ENCODE measurements around the gene TRIM8. TPM values are rescaled to one million over a fixed set of nuclear protein-coding genes. Genes with fewer than 3 reads are reported as not detected.

Gene TRIM8
- total RNA-seq, 1 donor from 2014 or later: 48.2 TPM

- no peak for DNase-seq
- H3K27me3 Mint-ChIP-seq: no peaks in the 10 kb centered on the region
- H3K27ac Mint-ChIP-seq: no peak overlapping the region
Measured at GRCh38 chr10:102597131-102597991, 46.9 kb upstream of the TRIM8 start.

DNA sequence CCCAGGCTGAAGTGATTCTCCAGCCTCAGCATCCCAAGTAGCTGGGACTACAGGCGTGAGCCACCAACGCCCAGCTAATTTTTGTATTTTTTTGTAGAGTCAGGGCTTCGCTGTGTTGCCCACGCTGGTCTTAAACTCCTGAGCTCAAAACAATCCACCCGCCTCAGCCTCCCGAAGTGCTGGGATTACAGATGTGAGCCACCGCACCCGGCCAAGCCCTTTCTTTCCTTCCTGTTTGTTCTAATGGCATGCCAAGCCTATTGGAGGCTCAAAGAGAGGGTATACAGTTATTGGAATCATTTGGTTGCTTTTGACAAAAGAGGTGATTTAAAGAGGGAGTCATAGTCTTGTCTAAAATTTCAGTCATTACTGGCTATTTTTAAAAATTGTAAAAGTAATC lies 46.0 kb upstream of the TRIM8 start:
- no peak overlapping the region for H3K4me3 Mint-ChIP-seq
- peaks cover 48% of the 10 kb centered on the region for H3K36me3 Mint-ChIP-seq (ENCODE audit: low read depth)
- no peaks in the 10 kb centered on the region for H3K9me3 Mint-ChIP-seq
- no peak overlapping the region for H3K27ac Mint-ChIP-seq
- ChIA-PET POLR2A (no interaction called here), CTCF (interaction anchor here (1.0 kb wide), 1 partner anchor 369 kb away, joined by 3 read pairs; no protein-coding TSS in a partner anchor)
- intact Hi-C loops (cut with micrococcal nuclease): no loop called here
- ATAC-seq (ENCODE audit: low read depth): no peak
- no peak for TF ChIP-seq CTCF (IDR thresholded peaks at IDR 0.05)
- DNase-seq: no peak
- H3K4me1 Mint-ChIP-seq: no peaks in the 10 kb centered on the region
- H3K27me3 Mint-ChIP-seq: no peaks in the 10 kb centered on the region

More at GRCh38 chr10:102597131-102597991, 46.9 kb upstream of the TRIM8 start:
- Mint-ChIP-seq H3K36me3 (ENCODE audit: low read depth) (peaks cover 43% of the 10 kb centered on the region), H3K4me3 (no peak overlapping the region), H3K9me3 (no peaks in the 10 kb centered on the region), H3K4me1 (no peaks in the 10 kb centered on the region)
- POLR2A ChIA-PET: no interaction called here
- intact Hi-C loops (cut with micrococcal nuclease): no loop called here
- no peak for ATAC-seq (ENCODE audit: low read depth)
- CTCF ChIA-PET: interaction anchor here (1.0 to 5.0 kb wide), 4 partner anchors 14 to 428 kb away, joined by 3 to 21 read pairs (median 10); no protein-coding TSS in a partner anchor
- TF ChIP-seq CTCF (IDR thresholded peaks at IDR 0.05): no peak

GRCh38 chr10:102599565-102600327 lies 44.5 kb upstream of the TRIM8 start:
- peaks cover 53% of the 10 kb centered on the region for H3K36me3 Mint-ChIP-seq (ENCODE audit: low read depth)
- no peaks in the 10 kb centered on the region for H3K9me3 Mint-ChIP-seq
- H3K4me3 Mint-ChIP-seq: no peak overlapping the region
- H3K4me1 Mint-ChIP-seq: no peaks in the 10 kb centered on the region
- DNase-seq: no peak
- ChIA-PET POLR2A (no interaction called here), CTCF (no interaction called here)
- no peaks in the 10 kb centered on the region for H3K27me3 Mint-ChIP-seq
- intact Hi-C loops (cut with micrococcal nuclease): no loop called here
- ATAC-seq (ENCODE audit: low read depth): no peak
- no peak for TF ChIP-seq CTCF (IDR thresholded peaks at IDR 0.05)
- no peak overlapping the region for H3K27ac Mint-ChIP-seq

DNA sequence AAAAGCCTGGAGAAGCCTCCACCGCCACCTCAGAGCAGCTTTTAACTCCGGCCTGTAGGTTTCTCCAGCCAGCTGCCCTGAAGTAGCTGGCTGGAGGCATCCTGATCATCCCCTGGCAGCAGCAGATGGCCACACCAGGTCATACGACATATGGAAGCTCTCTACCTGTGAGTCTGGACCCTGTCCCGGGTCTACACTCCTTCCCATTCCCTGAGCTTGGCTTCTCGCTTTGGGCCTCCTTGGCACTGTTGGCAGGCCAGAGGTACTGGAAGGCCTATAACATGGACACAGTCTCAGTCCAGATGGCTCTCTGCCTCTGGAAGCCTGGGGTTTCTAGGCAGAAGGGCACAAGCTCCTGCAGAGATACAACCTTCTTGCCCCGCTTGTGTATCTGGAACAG lies 43.5 kb upstream of the TRIM8 start:
- Mint-ChIP-seq H3K36me3 (ENCODE audit: low read depth) (peaks cover 48% of the 10 kb centered on the region), H3K4me1 (no peaks in the 10 kb centered on the region), H3K4me3 (no peak overlapping the region), H3K27ac (no peak overlapping the region), H3K27me3 (no peaks in the 10 kb centered on the region), H3K9me3 (no peaks in the 10 kb centered on the region)
- ChIA-PET CTCF (no interaction called here), POLR2A (no interaction called here)
- TF ChIP-seq CTCF (IDR thresholded peaks at IDR 0.05): no peak
- DNase-seq: no peak
- intact Hi-C loops (cut with micrococcal nuclease): no loop called here
- no peak for ATAC-seq (ENCODE audit: low read depth)

DNA sequence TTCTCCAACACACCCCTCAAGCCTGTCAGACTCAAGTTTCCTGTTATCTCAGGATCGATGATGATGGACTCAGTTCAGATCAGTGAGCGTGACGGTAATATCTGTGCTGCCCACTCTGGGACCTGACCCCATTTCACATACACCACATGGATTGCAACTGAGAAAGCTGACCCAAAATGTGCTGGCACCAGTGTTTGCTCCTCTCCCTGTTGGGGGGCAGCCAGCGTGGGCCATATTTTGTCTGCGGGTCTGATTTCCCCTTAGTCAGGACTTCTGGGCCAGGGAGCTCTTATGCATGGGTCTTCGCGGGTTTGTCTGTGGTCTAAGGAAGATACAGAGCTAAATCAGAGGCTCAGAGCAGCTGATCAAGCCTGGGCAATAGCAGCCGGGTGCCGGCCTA lies 42.6 kb upstream of the TRIM8 start:
- H3K27ac Mint-ChIP-seq: no peak overlapping the region
- H3K27me3 Mint-ChIP-seq: no peaks in the 10 kb centered on the region
- H3K4me3 Mint-ChIP-seq: no peak overlapping the region
- H3K4me1 Mint-ChIP-seq: no peaks in the 10 kb centered on the region
- no peak for TF ChIP-seq CTCF (IDR thresholded peaks at IDR 0.05)
- ATAC-seq (ENCODE audit: low read depth) (no peak), DNase-seq (no peak)
- H3K9me3 Mint-ChIP-seq: no peaks in the 10 kb centered on the region
- intact Hi-C loops (cut with micrococcal nuclease): no loop called here
- ChIA-PET POLR2A (no interaction called here), CTCF (no interaction called here)
- peaks cover 51% of the 10 kb centered on the region for H3K36me3 Mint-ChIP-seq (ENCODE audit: low read depth)
